Activated CD8-positive, alpha-beta memory T cell treated with anti-CD3 and anti-CD28 coated beads for 1 hour (primary cell): Measurements from ENCODE around the gene GREB1.

Experiments
- DNase-seq, 2 donors: peaks; one replicate each; pipeline ENCODE4 v3.0.0-alpha.2; 2020; ENCODE audit warnings: low read depth in 1 of 2; ENCODE audit errors: extremely low read depth in 1 of 2

The GREB1 gene

DNA sequence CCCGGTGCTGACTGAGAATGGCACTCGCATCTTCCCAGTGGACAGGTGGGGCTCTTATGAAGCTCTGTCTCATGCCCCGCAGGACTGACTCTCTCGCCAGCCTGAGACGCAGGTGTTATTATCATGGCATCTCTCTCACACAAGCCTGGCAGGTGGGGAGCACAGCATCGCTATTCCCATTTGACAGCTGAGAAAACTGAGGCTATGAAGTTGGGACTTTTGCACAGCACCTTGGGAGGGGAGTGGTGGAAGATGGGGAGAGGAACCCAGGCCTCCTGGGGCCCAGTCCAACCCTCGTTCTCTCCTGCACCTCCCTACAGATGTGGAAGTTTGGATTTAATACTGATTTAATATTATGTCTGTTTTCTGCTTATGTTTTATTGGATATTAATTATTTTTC, 145.2 kb downstream of the GREB1 start:
- no peak for DNase-seq

DNA sequence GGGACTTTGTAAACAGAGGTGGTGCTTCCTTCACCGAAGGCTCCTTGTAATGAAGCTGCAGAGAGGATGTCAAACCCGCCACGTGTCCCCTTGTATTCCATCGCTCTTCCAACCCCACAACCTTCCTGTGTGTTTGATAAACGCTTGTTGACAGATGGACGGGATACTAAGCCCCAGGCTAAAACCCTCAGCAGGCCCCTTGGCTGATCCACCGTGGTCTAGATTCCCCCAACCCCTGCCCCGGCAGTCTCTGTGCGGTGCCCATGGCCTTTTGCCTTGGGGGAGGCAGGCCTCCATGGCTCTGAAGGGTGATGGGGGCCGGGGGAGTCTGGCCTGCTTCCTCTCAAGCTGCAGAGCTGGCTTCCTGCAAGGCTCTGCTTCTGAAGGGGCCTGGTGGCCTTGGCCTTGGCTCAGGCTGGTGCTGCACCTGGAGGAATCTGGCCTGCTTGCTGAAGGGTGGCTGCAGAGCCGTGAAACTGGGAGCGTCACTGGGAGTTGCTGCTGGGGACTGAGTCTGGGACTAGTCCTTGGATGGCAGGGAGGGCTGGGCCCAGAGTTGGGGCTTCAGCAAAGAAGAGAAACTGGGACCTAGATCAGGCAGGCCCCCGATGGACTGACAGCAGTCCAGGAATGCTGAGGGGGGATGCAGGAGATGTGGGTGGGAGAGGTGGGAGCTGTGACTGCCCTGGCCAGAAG, 145.8 kb downstream of the GREB1 start:
- no peak for DNase-seq

GRCh38 chr2:11680182-11680900, 146.5 kb downstream of the GREB1 start:
- no peak for DNase-seq

DNA sequence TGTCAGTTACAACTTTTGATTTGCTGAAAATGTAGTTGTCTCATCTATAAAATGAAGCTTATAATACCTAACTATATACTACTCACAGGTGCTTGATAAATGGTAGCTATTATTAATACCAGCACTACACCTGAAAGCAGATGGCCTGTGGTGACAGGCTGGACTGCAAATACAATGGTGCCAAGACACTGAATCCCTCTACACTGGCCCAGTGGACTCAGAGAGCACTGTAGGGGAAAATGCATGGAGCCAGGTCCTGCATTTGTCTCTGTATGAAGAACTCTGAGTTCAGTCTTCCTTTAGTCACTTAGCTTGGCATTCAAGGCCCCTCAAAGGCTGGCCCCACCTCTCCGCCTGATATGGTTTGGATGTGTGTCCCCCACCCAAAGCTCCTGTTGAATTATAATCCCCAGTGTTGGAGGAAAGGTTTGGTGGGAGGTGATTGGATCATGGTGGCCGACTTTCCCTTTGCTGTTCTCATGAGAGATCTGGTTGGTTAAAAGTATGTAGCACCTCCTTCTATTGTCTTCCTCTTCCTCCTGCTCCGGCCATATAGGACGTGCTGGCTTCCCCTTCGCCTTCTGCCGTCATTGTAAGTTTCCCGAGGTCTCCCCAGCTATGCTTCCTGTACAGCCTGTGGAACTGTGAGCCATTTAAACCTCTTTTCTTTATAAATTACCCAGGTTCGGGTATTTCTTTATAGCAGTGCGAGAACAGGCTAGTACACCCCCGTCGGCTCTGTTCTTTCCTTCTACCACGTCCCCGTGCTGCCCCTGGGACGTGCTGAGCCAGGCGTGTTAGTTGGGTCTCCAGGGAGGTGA, 147.3 kb downstream of the GREB1 start:
- DNase-seq: no peak

DNA sequence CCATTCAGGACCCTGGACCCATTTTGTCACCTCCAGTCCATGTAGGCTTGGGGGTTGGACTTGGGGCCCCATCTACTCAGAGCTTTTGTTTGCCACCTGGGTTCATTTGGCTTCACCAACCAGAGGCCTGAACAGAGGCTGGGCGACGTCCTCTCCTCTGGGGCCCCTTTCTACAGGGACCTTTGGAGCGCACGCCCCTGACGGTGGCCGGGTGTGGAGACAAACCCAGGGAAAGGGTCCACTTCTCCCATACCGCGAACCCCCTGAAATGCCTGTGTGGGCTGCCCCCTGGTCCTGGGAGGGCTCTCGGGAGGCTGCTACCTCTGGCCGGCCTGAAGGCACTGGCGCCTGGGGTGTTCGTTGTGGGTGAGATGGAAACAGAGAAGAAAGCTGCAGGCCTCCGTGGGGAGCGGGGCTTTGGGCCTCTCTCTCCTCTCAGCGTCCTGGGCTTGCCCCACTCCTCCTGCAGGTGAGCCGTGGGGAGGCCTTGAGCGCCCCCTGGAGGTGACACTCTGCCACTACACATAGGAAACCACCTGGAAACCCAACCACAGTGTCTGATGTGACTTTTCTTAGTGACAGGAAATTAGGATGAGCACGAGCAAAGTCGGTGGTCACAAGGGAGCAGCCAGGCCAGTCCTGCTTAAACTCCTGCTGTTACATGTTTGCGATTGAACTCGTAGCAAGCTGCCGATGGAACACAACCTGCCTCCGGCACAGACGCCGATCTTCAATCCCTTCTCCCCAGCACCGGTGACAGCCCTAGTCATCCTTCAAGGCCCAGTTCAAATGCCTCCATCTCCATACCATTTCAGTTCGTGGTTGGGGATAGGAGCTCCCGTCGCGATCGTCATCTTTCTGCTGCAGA, 148.1 kb downstream of the GREB1 start:
- peak in 1 of 2 donors; percentile 17 for DNase-seq

- DNase-seq: no peak
Measured at GRCh38 chr2:11682590-11682915, 148.7 kb downstream of the GREB1 start.

GRCh38 chr2:11683476-11683875, 149.6 kb downstream of the GREB1 start:
- no peak for DNase-seq

GRCh38 chr2:11683966-11684365, 150.1 kb downstream of the GREB1 start:
- no peak for DNase-seq

GRCh38 chr2:11684894-11685460, 151.1 kb downstream of the GREB1 start:
- DNase-seq: no peak

DNA sequence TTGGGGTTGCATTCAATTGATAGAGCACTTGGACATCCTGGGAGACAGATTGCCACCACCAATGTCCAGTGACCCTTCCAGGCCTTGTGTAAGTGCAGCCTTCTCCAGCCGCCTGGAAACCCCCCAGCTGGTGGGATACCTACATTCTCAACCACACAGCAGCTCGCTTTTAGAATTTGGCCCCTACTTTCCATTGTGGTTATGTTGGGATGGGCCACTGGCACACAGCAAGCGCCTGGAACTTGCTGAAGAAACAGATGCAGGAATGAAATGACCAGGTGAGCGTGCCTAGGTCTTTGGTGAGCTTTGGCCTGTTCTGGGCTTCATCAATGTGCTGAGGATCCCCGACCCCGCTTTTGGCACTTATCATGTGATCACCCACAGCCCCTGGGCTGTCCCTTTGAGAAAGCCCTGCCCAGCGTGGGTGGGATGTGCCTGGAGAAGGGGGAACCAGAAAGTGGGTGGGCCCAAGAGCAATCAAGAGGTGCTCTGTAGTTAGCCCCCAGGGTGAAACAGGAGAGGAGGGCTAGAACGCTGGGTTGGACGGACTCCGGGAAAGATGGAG, 152.1 kb downstream of the GREB1 start:
- DNase-seq: no peak

- no peak for DNase-seq
Measured at GRCh38 chr2:11687736-11688135, 153.9 kb downstream of the GREB1 start.

GRCh38 chr2:11688222-11689069, 154.6 kb downstream of the GREB1 start:
- peak; percentile 55 to 64 for DNase-seq

GRCh38 chr2:11691076-11691660, 157.3 kb downstream of the GREB1 start:
- DNase-seq: no peak
